Hematopoietic multipotent progenitor cell treated with erythropoietin and hydrocortisone succinate and interleukin-3 and kit ligand, for 8 days (in vitro differentiated cells): ENCODE results near the gene STARD5.

Experiments
- DNase-seq: peaks from one replicate; pipeline ENCODE4 v3.0.0-alpha.2; 2015

Gene STARD5

GRCh38 chr15:81309647-81310450, 14.1 kb downstream of the STARD5 start:
- no peak for DNase-seq

- no peak for DNase-seq
Observed at GRCh38 chr15:81308260-81308659, 15.7 kb downstream of the STARD5 start.

GRCh38 chr15:81304226-81304625, 19.7 kb downstream of the STARD5 start:
- DNase-seq, result no peak

- DNase-seq, result no peak
Observed at GRCh38 chr15:81303244-81304225, 20.4 kb downstream of the STARD5 start.

GRCh38 chr15:81302701-81303109, 21.2 kb downstream of the STARD5 start:
- DNase-seq, result no peak

GRCh38 chr15:81301815-81302399, 22.0 kb downstream of the STARD5 start:
- DNase-seq, result no peak

- no peak for DNase-seq
Observed at GRCh38 chr15:81301385-81301784, 22.6 kb downstream of the STARD5 start.

- no peak for DNase-seq
Observed at GRCh38 chr15:81299630-81300273, 24.2 kb downstream of the STARD5 start.

- no peak for DNase-seq
Observed at GRCh38 chr15:81299156-81299555, 24.8 kb downstream of the STARD5 start.

GRCh38 chr15:81298611-81299010, 25.3 kb downstream of the STARD5 start:
- no peak for DNase-seq

- no peak for DNase-seq
Observed at GRCh38 chr15:81297603-81298575, 26.1 kb downstream of the STARD5 start.

- no peak for DNase-seq
Observed at GRCh38 chr15:81297147-81297572, 26.8 kb downstream of the STARD5 start.

- DNase-seq, result peak; percentile 28
Observed at GRCh38 chr15:81296673-81297072, 27.3 kb downstream of the STARD5 start.

GRCh38 chr15:81296186-81296585, 27.8 kb downstream of the STARD5 start:
- no peak for DNase-seq

GRCh38 chr15:81295486-81296121, 28.3 kb downstream of the STARD5 start:
- no peak for DNase-seq

GRCh38 chr15:81294516-81294880, 29.4 kb downstream of the STARD5 start:
- DNase-seq, result no peak

- no peak for DNase-seq
Observed at GRCh38 chr15:81293728-81294515, 30.0 kb downstream of the STARD5 start.

GRCh38 chr15:81292523-81293001, 31.4 kb downstream of the STARD5 start:
- no peak for DNase-seq

- DNase-seq, result no peak
Observed at GRCh38 chr15:81291916-81292522, 31.9 kb downstream of the STARD5 start.

- no peak for DNase-seq
Observed at GRCh38 chr15:81289910-81290309, 34.0 kb downstream of the STARD5 start.
